GM23338 (cell line): ENCODE measurements around the gene ABCB6. TPM values are rescaled to one million over a fixed set of nuclear protein-coding genes. Genes with fewer than 3 reads are reported as not detected.

Source experiments
- ATAC-seq: fragments of 200-7000 bp; cut with Tn5 transposase; 3 replicates; pipeline ENCODE4 v1.9.1; 2020
- DNase-seq: peaks from one replicate; pipeline ENCODE4 v3.0.0-alpha.2; 2015; ENCODE audit warnings: low spot score
- H2AFZ ChIP-seq: fragments of 200-600 bp; sonication (generic); 2 replicates; pipeline ENCODE4 v1.8.0; 2016; ENCODE audit warnings: antibody characterized with exemption, mild to moderate bottlenecking, moderate library complexity
- H3F3A ChIP-seq: fragments of 200-600 bp; sonication (generic); replicated peaks from 2 replicates; pipeline ENCODE4 v1.8.0; 2017; ENCODE audit warnings: antibody characterized with exemption, mixed run types, low read depth
- H3K27ac ChIP-seq: fragments of 200-600 bp; sonication (generic); 2 replicates; pipeline ENCODE4 v1.6.1; 2016; ENCODE audit warnings: low read depth
- H3K27me3 ChIP-seq: fragments of 200-600 bp; sonication (generic); 2 replicates; pipeline ENCODE4 v1.8.0; 2016; ENCODE audit warnings: mild to moderate bottlenecking, mixed run types, moderate library complexity; ENCODE audit not compliant: insufficient read depth
- H3K36me3 ChIP-seq: fragments of 200-600 bp; sonication (generic); 2 replicates; pipeline ENCODE4 v1.8.0; 2016; ENCODE audit warnings: mild to moderate bottlenecking; ENCODE audit not compliant: insufficient read depth
- H3K4me1 ChIP-seq: fragments of 200-600 bp; sonication (generic); 2 replicates; pipeline ENCODE4 v1.8.0; 2016; ENCODE audit warnings: mild to moderate bottlenecking, moderate library complexity; ENCODE audit not compliant: insufficient read depth
- H3K4me2 ChIP-seq: fragments of 200-600 bp; sonication (generic); 2 replicates; pipeline ENCODE4 v1.7.1; 2017; ENCODE audit warnings: mixed run types
- H3K4me3 ChIP-seq: fragments of 200-600 bp; sonication (generic); 2 replicates; pipeline ENCODE4 v1.6.1; 2016; ENCODE audit warnings: mixed run types
- H3K79me2 ChIP-seq: fragments of 200-600 bp; sonication (generic); replicated peaks from 2 replicates; pipeline ENCODE4 v1.8.0; 2017; ENCODE audit warnings: mild to moderate bottlenecking; ENCODE audit not compliant: insufficient read depth
- H3K9me2 ChIP-seq: fragments of 200-600 bp; sonication (generic); 2 replicates; pipeline ENCODE4 v1.8.0; 2017; ENCODE audit not compliant: insufficient read depth
- H4K20me1 ChIP-seq: fragments of 200-600 bp; sonication (generic); replicated peaks from 2 replicates; pipeline ENCODE4 v1.8.0; 2017; ENCODE audit warnings: mild to moderate bottlenecking; ENCODE audit not compliant: insufficient read depth
- H3K27ac Mint-ChIP-seq: 2 replicates; pipeline ENCODE4 v1.8.0; 2020; ENCODE audit warnings: inconsistent platforms, mild to moderate bottlenecking, moderate library complexity, mixed read lengths
- H3K27me3 Mint-ChIP-seq: 3 replicates; pipeline ENCODE4 v1.8.0; 2022; ENCODE audit warnings: low read depth, mild to moderate bottlenecking, moderate library complexity, mixed read lengths, inconsistent platforms; ENCODE audit not compliant: insufficient read depth, poor library complexity
- H3K36me3 Mint-ChIP-seq: 3 replicates; pipeline ENCODE4 v1.8.0; 2021; ENCODE audit warnings: low read depth, mild to moderate bottlenecking, inconsistent platforms, moderate library complexity, mixed read lengths
- H3K4me1 Mint-ChIP-seq: 3 replicates; pipeline ENCODE4 v1.8.0; 2020; ENCODE audit warnings: mild to moderate bottlenecking, inconsistent platforms, mixed read lengths
- H3K4me3 Mint-ChIP-seq: 3 replicates; pipeline ENCODE4 v1.8.0; 2021; ENCODE audit warnings: moderate library complexity, mild to moderate bottlenecking, inconsistent platforms, mixed read lengths
- H3K9me3 Mint-ChIP-seq: 3 replicates; pipeline ENCODE4 v1.8.0; 2020; ENCODE audit warnings: moderate library complexity, mild to moderate bottlenecking, inconsistent platforms, mixed read lengths
- CREB1 ChIP-seq: fragments of 250-450 bp; sonication (Bioruptor Pico); IDR thresholded peaks from 2 replicates; pipeline ENCODE4 v1.5.0; 2020; ENCODE audit warnings: low read depth, mild to moderate bottlenecking, moderate library complexity
- EZH2 ChIP-seq: fragments of 200-600 bp; sonication (generic); IDR thresholded peaks from one replicate; pipeline ENCODE4 v1.8.0; 2017; ENCODE audit warnings: antibody characterized with exemption, mild to moderate bottlenecking, low read depth; ENCODE audit not compliant: unreplicated experiment
- EZH2phosphoT487 ChIP-seq: fragments of 200-600 bp; sonication (generic); IDR thresholded peaks from one replicate; pipeline ENCODE4 v1.8.1; 2018; ENCODE audit warnings: antibody characterized with exemption; ENCODE audit not compliant: unreplicated experiment
- JUNB ChIP-seq: IDR thresholded peaks from one replicate; pipeline ENCODE4 v1.6.1; 2016; ENCODE audit warnings: antibody characterized with exemption; ENCODE audit not compliant: unreplicated experiment
- NANOG ChIP-seq: IDR thresholded peaks from 2 replicates; pipeline ENCODE4 v1.6.1; 2016; ENCODE audit warnings: antibody characterized with exemption, borderline replicate concordance
- POLR2AphosphoS5 ChIP-seq: IDR thresholded peaks from 2 replicates; pipeline ENCODE4 v1.6.1; 2016; ENCODE audit warnings: antibody characterized with exemption, low read depth
- REST ChIP-seq: IDR thresholded peaks from one replicate; pipeline ENCODE4 v1.6.1; 2018; ENCODE audit warnings: antibody characterized with exemption; ENCODE audit not compliant: unreplicated experiment
- STAT1 ChIP-seq: IDR thresholded peaks from one replicate; pipeline ENCODE4 v1.6.1; 2016; ENCODE audit warnings: antibody characterized with exemption; ENCODE audit not compliant: unreplicated experiment
- ZNF114 ChIP-seq: fragments of 250-450 bp; sonication (Bioruptor Pico); IDR thresholded peaks from 2 replicates; pipeline ENCODE4 v1.5.0; 2020; ENCODE audit warnings: mild to moderate bottlenecking, moderate library complexity
- ZNF331 ChIP-seq: fragments of 250-450 bp; sonication (Bioruptor Pico); IDR thresholded peaks from 2 replicates; pipeline ENCODE4 v1.5.0; 2020; ENCODE audit warnings: low read depth, mild to moderate bottlenecking, moderate library complexity
- ZNF462 ChIP-seq: fragments of 250-450 bp; sonication (Bioruptor Pico); IDR thresholded peaks from 2 replicates; pipeline ENCODE4 v1.5.0; 2020; ENCODE audit warnings: mild to moderate bottlenecking, moderate library complexity
- polyA plus RNA-seq: library from polyadenylated mRNA; unstranded; fragments of >200 nt; fragmentation: Nextera tagmentation; extraction: Ambion mirVana; gene quantifications from 2 replicates; pipeline ENCODE4 v1.2.1, GENCODE V29; 2016
- total RNA-seq: library from RNA; depleted of rRNA; stranded (reverse); fragments of >200 nt; shearing (Covaris generic); gene quantifications from 2 replicates; pipeline ENCODE4 v1.2.3, GENCODE V29; 2014
- TF ChIP-seq, protein P1 (sequence below): IDR thresholded peaks from 2 replicates; pipeline ENCODE4 v1.6.1; 2016; ENCODE audit warnings: antibody characterized with exemption
- TF ChIP-seq, protein P2 (sequence below), 2 experiments: fragments of 200-600 bp in 1 of 2; sonication (generic) in 1 of 2; conservative IDR thresholded peaks; 2 replicates each; pipeline versions ENCODE4 v1.5.1 to v1.6.1; 2016 to 2017; ENCODE audit warnings: antibody characterized with exemption in 2 of 2, low read depth in 2 of 2, mild to moderate bottlenecking in 2 of 2, moderate library complexity in 1 of 2

Gene ABCB6
- total and polyA plus RNA-seq, 2 experiments from 2014 or later: 26.2 to 35.1 TPM

DNA sequence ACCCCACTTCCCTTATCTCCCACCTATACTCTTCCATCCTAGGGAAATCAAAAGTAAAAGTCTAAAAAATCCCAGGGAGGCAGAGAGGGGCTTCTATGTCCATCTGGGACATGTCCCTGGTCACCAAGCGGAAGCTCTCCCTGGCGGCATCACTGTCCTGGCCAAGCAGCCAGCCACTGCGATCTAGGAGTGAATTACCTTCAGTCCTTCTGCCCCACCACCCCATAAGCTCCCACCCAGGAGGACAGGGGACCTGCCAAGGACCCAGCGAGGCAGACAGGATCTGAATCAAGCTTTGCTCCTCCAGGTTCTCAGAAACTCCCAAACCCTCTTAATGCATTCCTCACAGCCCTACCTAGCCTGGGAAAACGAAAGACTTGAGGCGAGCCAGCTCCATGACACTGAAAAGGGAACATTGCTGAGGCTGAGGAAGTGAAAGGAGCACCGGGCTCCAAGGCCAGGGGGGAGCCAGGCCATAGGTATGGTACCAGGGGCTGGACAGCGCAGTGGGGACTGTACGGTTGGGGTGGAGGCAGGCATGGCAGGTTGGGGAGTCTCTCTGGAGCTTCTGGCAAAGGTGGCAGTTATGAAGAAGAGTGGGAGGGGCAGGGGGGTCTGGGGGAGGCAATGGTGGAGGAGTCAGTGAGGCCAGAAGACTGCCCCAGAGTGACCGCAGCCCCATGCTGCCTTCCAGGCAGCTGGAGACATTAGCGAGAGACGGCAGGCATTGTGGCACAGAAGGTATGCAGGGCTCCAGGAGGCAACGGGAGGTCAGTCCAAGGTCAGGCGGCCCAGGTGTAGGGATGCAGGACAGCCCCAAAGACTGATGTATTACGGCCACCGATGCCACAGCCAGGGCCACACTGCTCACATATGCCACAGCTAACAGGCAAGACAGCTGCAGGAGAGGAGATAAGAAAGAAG, 46.3 kb downstream of the ABCB6 start:
- Mint-ChIP-seq H3K9me3 (no peaks in the 10 kb centered on the region; the same call in 2 of the 3 replicates), H3K36me3 (peaks cover 17% of the 10 kb centered on the region), H3K27me3 (peaks cover 19% of the 10 kb centered on the region), H3K27ac (no peak overlapping the region), H3K4me1 (peaks cover 14% of the 10 kb centered on the region), H3K4me3 (no peak overlapping the region)
- H3F3A ChIP-seq: peaks cover 13% of the 10 kb centered on the region
- H3K4me3 ChIP-seq: no peak overlapping the region
- ATAC-seq (no peak), DNase-seq (no peak)
- no peaks in the 10 kb centered on the region for H3K79me2 ChIP-seq
- H2AFZ ChIP-seq: no peak overlapping the region
- no peak overlapping the region for H3K4me2 ChIP-seq
- no peaks in the 10 kb centered on the region for H3K27me3 ChIP-seq
- no peaks in the 10 kb centered on the region for H3K36me3 ChIP-seq
- TF ChIP-seq ZNF462 (CRISPR knock-in tag) (no peak), ZNF331 (CRISPR knock-in tag) (no peak), JUNB (no peak), NANOG (no peak), CREB1 (CRISPR knock-in tag) (no peak), EZH2 (no peak), EZH2phosphoT487 (no peak), ZNF114 (no peak), STAT1 (no peak), POLR2AphosphoS5 (no peak), REST (no peak)
- TF ChIP-seq, protein P1, sequence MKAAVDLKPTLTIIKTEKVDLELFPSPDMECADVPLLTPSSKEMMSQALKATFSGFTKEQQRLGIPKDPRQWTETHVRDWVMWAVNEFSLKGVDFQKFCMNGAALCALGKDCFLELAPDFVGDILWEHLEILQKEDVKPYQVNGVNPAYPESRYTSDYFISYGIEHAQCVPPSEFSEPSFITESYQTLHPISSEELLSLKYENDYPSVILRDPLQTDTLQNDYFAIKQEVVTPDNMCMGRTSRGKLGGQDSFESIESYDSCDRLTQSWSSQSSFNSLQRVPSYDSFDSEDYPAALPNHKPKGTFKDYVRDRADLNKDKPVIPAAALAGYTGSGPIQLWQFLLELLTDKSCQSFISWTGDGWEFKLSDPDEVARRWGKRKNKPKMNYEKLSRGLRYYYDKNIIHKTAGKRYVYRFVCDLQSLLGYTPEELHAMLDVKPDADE: no peak
- TF ChIP-seq, protein P2, sequence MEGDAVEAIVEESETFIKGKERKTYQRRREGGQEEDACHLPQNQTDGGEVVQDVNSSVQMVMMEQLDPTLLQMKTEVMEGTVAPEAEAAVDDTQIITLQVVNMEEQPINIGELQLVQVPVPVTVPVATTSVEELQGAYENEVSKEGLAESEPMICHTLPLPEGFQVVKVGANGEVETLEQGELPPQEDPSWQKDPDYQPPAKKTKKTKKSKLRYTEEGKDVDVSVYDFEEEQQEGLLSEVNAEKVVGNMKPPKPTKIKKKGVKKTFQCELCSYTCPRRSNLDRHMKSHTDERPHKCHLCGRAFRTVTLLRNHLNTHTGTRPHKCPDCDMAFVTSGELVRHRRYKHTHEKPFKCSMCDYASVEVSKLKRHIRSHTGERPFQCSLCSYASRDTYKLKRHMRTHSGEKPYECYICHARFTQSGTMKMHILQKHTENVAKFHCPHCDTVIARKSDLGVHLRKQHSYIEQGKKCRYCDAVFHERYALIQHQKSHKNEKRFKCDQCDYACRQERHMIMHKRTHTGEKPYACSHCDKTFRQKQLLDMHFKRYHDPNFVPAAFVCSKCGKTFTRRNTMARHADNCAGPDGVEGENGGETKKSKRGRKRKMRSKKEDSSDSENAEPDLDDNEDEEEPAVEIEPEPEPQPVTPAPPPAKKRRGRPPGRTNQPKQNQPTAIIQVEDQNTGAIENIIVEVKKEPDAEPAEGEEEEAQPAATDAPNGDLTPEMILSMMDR (conservative IDR thresholded peaks at IDR 0.05; ENCODE audit: low read depth in 2 of 2): no peak
- peaks cover 6% of the 10 kb centered on the region for H3K4me1 ChIP-seq
- no peak overlapping the region for H3K27ac ChIP-seq
- H3K9me2 ChIP-seq: no peaks in the 10 kb centered on the region
- H4K20me1 ChIP-seq: no peaks in the 10 kb centered on the region
